ENCODE results near the gene CERS6.

GRCh38 chr2:168453404-168453803, 2.7 kb upstream of the CERS6 start:
- TF ChIP-seq PKNOX1 (IDR thresholded peaks at IDR 0.05) (no peak), ARNT (IDR thresholded peaks at IDR 0.05) (no peak), SUZ12 (IDR thresholded peaks at IDR 0.05) (no peak), L3MBTL2 (conservative IDR thresholded peaks at IDR 0.05) (no peak), FOXK2 (IDR thresholded peaks at IDR 0.05) (no peak), TARDBP (IDR thresholded peaks at IDR 0.05) (no peak), FOXA1 (IDR thresholded peaks at IDR 0.05) (no peak), CTBP1 (IDR thresholded peaks at IDR 0.05; ENCODE audit: borderline replicate concordance) (no peak), SP1 (IDR thresholded peaks at IDR 0.05) (no peak), ELF4 (IDR thresholded peaks at IDR 0.05) (no peak)

Measured in HEK293T (cell line).